Left lung (tissue), 10 donors: ENCODE results near the gene P2RY14. TPM values are rescaled to one million over a fixed set of nuclear protein-coding genes. Genes with fewer than 3 reads are reported as not detected.
A peak's percentile ranks its signal among the peaks of the same experiment; 100 is the strongest.

Experiments used
- ATAC-seq: fragments of 200-7000 bp; cut with Tn5 transposase; one replicate; pipeline ENCODE4 v1.9.1; 2020; ENCODE audit warnings: moderate library complexity
- DNase-seq, 4 donors: peaks; one replicate each; pipeline ENCODE4 v3.0.0-alpha.2; 2013 to 2020
- H3K27ac ChIP-seq, 2 donors: fragments of 200-600 bp; sonication (generic) in 1 of 2; one replicate each; pipeline versions ENCODE4 v1.5.0 to v1.8.0; 2020 to 2021
- H3K27me3 ChIP-seq, 2 donors: fragments of 200-600 bp; sonication (generic) in 1 of 2; one replicate each; pipeline versions ENCODE4 v1.5.0 to v1.8.0; 2020 to 2021
- H3K36me3 ChIP-seq, 2 donors: fragments of 200-600 bp; sonication (generic) in 1 of 2; one replicate each; pipeline versions ENCODE4 v1.5.0 to v1.8.0; 2020 to 2021
- H3K4me1 ChIP-seq, 2 donors: fragments of 200-600 bp; one replicate each; pipeline ENCODE4 v1.8.0; 2021
- H3K4me3 ChIP-seq, 2 donors: fragments of 200-600 bp; sonication (generic) in 1 of 2; one replicate each; pipeline versions ENCODE4 v1.5.0 to v1.8.0; 2020 to 2021; ENCODE audit warnings: mild to moderate bottlenecking in 1 of 2
- H3K9me3 ChIP-seq, 2 donors: fragments of 200-600 bp; sonication (generic) in 1 of 2; one replicate each; pipeline versions ENCODE4 v1.5.0 to v1.8.0; 2020 to 2021
- intact Hi-C, 2 donors: fragments of 100-400 bp; cut with DNase I; formaldehyde crosslinking; loops; one replicate each; pipeline versions ENCODE4 v1.11.2 to v1.14.2; 2022
- polyA plus RNA-seq, 6 donors: library from polyadenylated mRNA; unstranded; fragments of 120-200 nt; gene quantifications; one replicate each; pipeline ENCODE4 v1.2.1, GENCODE V29; 2013; ENCODE audit not compliant: insufficient read length in 6 of 6
- total RNA-seq, 2 donors: library from RNA; stranded (reverse); fragmentation: NEBNext Ultra II Directional; extraction: Animal tissue kit (Norgen Biotek cat#: 25700); gene quantifications; one replicate each; pipeline ENCODE4 v1.2.1, GENCODE V29; 2021
- TF ChIP-seq, protein P1 (sequence below), 2 donors: fragments of 200-600 bp; sonication (generic) in 1 of 2; IDR thresholded peaks; one replicate each; pipeline versions ENCODE4 v1.5.0 to v1.8.0; 2021; ENCODE audit warnings: antibody characterized with exemption in 2 of 2
- donor health status: DM: no; HTN: yes; CAD: no.
- donor health status: DM: no; HTN: no; CAD: no.

The P2RY14 gene
- total and polyA plus RNA-seq, 8 donors: 2.4 to 6.4 (median 4.3) TPM

DNA sequence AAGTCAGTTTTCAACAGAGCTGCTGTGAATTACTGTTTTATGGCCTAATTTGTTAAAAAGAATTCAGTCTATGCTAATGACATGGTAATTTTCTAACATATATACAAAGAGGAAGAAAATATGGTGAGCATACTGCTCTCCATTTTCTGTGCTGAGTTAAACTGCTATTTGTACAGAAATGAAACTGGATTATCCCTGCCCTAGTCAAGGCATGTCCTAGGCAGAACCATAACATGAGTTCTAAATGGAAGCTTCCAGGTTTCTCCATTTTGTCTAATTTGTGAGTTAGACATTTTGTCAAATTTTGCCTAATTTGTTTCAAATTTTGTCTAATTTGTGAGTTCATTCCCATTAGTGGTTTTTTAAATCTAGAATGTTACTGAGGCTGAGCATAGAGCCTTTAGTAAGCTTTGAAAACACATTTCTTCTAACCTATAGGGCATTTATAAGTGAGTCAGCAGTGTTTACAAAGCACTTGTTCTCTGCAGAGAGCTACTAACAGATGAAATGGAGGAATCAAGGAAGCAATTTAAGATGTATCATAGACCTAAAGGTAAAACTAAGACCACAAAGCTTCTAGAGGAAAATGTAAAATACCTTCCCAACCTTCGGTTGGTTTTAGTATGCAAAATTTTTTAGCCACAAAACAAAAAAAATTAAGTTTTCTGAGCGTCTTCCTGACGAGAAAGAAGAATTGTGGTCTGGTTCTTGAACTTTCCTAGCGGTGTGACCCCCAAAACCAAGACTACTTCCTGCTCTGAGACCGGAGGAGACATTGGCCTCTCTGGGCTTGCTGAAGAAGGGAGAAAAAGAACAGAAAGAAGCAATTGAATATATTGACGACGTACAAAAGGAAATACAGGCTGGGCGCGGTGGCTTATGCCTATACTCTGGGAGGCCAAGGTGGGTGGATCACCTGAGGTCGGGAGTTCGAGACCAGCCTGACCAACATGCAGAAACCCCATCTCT lies 9.8 kb downstream of the P2RY14 start:
- Histone ChIP-seq H3K4me1 (no peaks in the 10 kb centered on the region), H3K9me3 (no peaks in the 10 kb centered on the region), H3K4me3 (no peak overlapping the region), H3K27ac (no peak overlapping the region), H3K36me3 (no peaks in the 10 kb centered on the region), H3K27me3 (no peaks in the 10 kb centered on the region)
- no peak for DNase-seq
- intact Hi-C loops: no loop called here
- TF ChIP-seq, protein P1, sequence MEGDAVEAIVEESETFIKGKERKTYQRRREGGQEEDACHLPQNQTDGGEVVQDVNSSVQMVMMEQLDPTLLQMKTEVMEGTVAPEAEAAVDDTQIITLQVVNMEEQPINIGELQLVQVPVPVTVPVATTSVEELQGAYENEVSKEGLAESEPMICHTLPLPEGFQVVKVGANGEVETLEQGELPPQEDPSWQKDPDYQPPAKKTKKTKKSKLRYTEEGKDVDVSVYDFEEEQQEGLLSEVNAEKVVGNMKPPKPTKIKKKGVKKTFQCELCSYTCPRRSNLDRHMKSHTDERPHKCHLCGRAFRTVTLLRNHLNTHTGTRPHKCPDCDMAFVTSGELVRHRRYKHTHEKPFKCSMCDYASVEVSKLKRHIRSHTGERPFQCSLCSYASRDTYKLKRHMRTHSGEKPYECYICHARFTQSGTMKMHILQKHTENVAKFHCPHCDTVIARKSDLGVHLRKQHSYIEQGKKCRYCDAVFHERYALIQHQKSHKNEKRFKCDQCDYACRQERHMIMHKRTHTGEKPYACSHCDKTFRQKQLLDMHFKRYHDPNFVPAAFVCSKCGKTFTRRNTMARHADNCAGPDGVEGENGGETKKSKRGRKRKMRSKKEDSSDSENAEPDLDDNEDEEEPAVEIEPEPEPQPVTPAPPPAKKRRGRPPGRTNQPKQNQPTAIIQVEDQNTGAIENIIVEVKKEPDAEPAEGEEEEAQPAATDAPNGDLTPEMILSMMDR (IDR thresholded peaks at IDR 0.05): no peak
- ATAC-seq: peak; percentile 69

DNA sequence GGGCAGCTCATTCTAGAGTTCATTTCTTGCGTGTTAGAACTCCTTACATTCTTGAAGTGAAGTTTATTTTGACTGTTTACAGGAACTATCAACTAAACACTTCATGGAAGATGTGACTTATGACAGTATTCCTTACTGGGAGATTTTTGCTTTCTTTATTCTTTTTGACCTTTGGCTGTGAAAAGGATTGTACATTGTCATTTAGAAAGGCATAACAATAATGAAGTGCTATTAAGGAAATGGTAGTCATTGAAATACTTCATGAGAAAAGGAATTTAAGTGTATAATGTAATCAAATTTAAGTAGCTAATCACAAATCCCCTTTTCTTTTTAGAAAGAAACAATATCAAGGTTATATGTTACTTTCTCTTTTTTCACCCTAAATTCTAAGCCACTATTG lies 11.3 kb downstream of the P2RY14 start:
- DNase-seq: no peak
- intact Hi-C loops: no loop called here

DNA sequence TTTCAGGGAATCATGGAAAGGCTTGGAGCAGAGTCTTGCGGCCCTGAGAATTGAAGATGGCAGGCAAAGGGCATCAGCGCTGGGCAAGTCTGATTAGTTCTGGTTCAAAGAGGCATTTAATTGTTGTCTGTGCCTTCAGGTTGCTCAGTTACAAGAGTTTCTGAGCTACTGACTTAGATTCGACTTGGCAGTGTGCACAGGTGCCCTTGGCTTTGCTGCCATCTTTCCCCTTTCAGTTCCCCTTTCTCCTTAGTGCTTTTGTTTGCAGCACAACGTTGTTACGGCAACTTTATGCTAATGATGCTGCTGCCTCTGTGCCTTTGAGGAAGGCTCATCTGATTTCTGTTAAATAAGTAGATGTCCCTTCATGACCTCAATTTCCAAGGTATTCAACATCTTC lies 12.5 kb downstream of the P2RY14 start:
- Histone ChIP-seq H3K36me3 (no peaks in the 10 kb centered on the region), H3K9me3 (no peaks in the 10 kb centered on the region), H3K4me1 (no peaks in the 10 kb centered on the region), H3K4me3 (no peak overlapping the region), H3K27me3 (no peaks in the 10 kb centered on the region), H3K27ac (peak overlapping the region in 1 of 2 donors; percentile 39)
- TF ChIP-seq, protein P1 (IDR thresholded peaks at IDR 0.05): no peak
- peak; percentile 77 for ATAC-seq
- intact Hi-C loops: no loop called here
- DNase-seq: peak in 2 of 4 donors; percentile 45 to 53

More for the DNA sequence above, 11.3 kb downstream of the P2RY14 start:
- H3K4me1 ChIP-seq: no peaks in the 10 kb centered on the region
- TF ChIP-seq, protein P1 (IDR thresholded peaks at IDR 0.05): no peak
- no peak overlapping the region for H3K4me3 ChIP-seq
- H3K27me3 ChIP-seq: no peaks in the 10 kb centered on the region
- no peaks in the 10 kb centered on the region for H3K9me3 ChIP-seq
- ATAC-seq: no peak
- H3K27ac ChIP-seq: no peak overlapping the region
- no peaks in the 10 kb centered on the region for H3K36me3 ChIP-seq

DNA sequence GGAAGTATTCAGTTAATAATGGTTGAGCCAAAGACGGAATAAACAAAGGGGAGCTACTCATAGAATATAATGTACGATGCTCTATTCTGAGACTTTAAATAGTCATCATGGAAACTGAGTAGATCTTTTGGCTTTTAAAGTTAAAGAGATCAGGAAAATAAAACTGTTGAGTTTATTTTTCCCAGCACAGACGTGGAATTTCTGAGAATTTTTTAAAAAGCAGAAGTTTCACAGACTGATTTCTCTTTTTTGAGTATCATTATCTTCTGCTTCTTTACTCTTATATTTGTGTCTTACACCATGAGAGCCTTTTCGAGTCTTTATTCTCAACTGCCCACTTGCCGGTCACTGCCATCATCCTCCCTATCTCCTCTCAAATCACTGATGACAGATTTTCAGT lies 13.2 kb downstream of the P2RY14 start:
- Histone ChIP-seq H3K9me3 (no peaks in the 10 kb centered on the region), H3K27me3 (no peaks in the 10 kb centered on the region), H3K4me3 (no peak overlapping the region), H3K27ac (peak overlapping the region in 1 of 2 donors; percentile 39), H3K4me1 (no peaks in the 10 kb centered on the region), H3K36me3 (no peaks in the 10 kb centered on the region)
- intact Hi-C loops: no loop called here
- TF ChIP-seq, protein P1 (IDR thresholded peaks at IDR 0.05): no peak
- no peak for ATAC-seq
- DNase-seq: no peak

DNA sequence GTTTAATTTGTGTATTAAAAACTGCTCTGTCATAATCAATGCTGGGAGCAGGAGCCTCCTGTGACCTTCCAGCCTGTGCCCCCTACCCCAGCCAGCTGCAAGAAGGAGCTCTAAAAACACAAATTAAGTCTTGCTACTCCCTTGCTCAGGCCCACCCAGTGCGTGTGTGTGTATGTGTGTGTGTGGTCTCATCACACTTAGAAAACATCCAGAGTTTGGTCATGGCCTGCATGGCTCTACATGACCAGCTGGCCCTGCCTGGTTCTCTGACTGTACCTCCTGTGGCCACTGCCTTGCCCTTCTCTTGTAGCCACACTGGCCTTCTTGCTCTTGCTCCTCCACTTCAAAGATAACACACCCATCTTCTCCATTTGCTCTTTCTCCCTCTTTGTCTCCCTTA lies 13.7 kb downstream of the P2RY14 start:
- H3K27ac ChIP-seq: peak overlapping the region in 1 of 2 donors; percentile 39
- H3K27me3 ChIP-seq: no peaks in the 10 kb centered on the region
- H3K4me1 ChIP-seq: no peaks in the 10 kb centered on the region
- H3K9me3 ChIP-seq: no peaks in the 10 kb centered on the region
- H3K4me3 ChIP-seq: no peak overlapping the region
- TF ChIP-seq, protein P1 (IDR thresholded peaks at IDR 0.05): no peak
- DNase-seq (no peak), ATAC-seq (no peak)
- H3K36me3 ChIP-seq: no peaks in the 10 kb centered on the region
- intact Hi-C loops: no loop called here
